ENCODE measurements around the gene BSN.

- TF ChIP-seq, protein P1, sequence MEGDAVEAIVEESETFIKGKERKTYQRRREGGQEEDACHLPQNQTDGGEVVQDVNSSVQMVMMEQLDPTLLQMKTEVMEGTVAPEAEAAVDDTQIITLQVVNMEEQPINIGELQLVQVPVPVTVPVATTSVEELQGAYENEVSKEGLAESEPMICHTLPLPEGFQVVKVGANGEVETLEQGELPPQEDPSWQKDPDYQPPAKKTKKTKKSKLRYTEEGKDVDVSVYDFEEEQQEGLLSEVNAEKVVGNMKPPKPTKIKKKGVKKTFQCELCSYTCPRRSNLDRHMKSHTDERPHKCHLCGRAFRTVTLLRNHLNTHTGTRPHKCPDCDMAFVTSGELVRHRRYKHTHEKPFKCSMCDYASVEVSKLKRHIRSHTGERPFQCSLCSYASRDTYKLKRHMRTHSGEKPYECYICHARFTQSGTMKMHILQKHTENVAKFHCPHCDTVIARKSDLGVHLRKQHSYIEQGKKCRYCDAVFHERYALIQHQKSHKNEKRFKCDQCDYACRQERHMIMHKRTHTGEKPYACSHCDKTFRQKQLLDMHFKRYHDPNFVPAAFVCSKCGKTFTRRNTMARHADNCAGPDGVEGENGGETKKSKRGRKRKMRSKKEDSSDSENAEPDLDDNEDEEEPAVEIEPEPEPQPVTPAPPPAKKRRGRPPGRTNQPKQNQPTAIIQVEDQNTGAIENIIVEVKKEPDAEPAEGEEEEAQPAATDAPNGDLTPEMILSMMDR (IDR thresholded peaks at IDR 0.05), result no peak
- no peak for TF ChIP-seq POLR2A (IDR thresholded peaks at IDR 0.05)
Observed at GRCh38 chr3:49650177-49650576, 95.9 kb downstream of the BSN start.
